ENCODE data around the gene CCDC51.
"Not testable (repeated sequence)": the region's sequence is repeated elsewhere in the genome, so short reads cannot be mapped to it uniquely, and the experiment has no call there.

CCDC51 gene

GRCh38 chr3:48402907-48403306, 37.0 kb downstream of the CCDC51 start:
- no peaks in the 10 kb centered on the region for H3K27me3 ChIP-seq (ENCODE audit: control insufficient read depth, insufficient read depth, low read length)
- no peak overlapping the region for H3K4me3 ChIP-seq (ENCODE audit: low read depth, low read length)
- no peak overlapping the region for H3K9ac ChIP-seq (ENCODE audit: low read length)
- peaks cover 7% of the 10 kb centered on the region for H3K4me1 ChIP-seq (ENCODE audit: control insufficient read depth, insufficient read depth, low read length)
- H3K36me3 ChIP-seq (ENCODE audit: control insufficient read depth, insufficient read depth, low read length): peaks cover 59% of the 10 kb centered on the region
- no peaks in the 10 kb centered on the region for H3K9me3 ChIP-seq (ENCODE audit: control insufficient read depth, insufficient read depth, low read depth, low read length)
- no peak overlapping the region for H3K27ac ChIP-seq (ENCODE audit: low read depth, low read length)

- Histone ChIP-seq H3K4me3 (ENCODE audit: low read depth, low read length) (no peak overlapping the region), H3K27me3 (ENCODE audit: control insufficient read depth, insufficient read depth, low read length) (no peaks in the 10 kb centered on the region), H3K9ac (ENCODE audit: low read length) (no peak overlapping the region), H3K36me3 (ENCODE audit: control insufficient read depth, insufficient read depth, low read length) (peaks cover 53% of the 10 kb centered on the region), H3K27ac (ENCODE audit: low read depth, low read length) (no peak overlapping the region), H3K9me3 (ENCODE audit: control insufficient read depth, insufficient read depth, low read depth, low read length) (no peaks in the 10 kb centered on the region), H3K4me1 (ENCODE audit: control insufficient read depth, insufficient read depth, low read length) (peaks cover 7% of the 10 kb centered on the region)
These were observed 37.6 kb downstream of the CCDC51 start for GRCh38 chr3:48402281-48402732.

- H3K4me3 ChIP-seq (ENCODE audit: low read depth, low read length); H3K4me1 ChIP-seq (ENCODE audit: control insufficient read depth, insufficient read depth, low read length); H3K9me3 ChIP-seq (ENCODE audit: control insufficient read depth, insufficient read depth, low read depth, low read length); H3K9ac ChIP-seq (ENCODE audit: low read length); H3K27ac ChIP-seq (ENCODE audit: low read depth, low read length); H3K27me3 ChIP-seq (ENCODE audit: control insufficient read depth, insufficient read depth, low read length): not testable (repeated sequence)
- peaks cover 45% of the 10 kb centered on the region for H3K36me3 ChIP-seq (ENCODE audit: control insufficient read depth, insufficient read depth, low read length)
These were observed 38.5 kb downstream of the CCDC51 start for GRCh38 chr3:48401434-48401901.

DNA sequence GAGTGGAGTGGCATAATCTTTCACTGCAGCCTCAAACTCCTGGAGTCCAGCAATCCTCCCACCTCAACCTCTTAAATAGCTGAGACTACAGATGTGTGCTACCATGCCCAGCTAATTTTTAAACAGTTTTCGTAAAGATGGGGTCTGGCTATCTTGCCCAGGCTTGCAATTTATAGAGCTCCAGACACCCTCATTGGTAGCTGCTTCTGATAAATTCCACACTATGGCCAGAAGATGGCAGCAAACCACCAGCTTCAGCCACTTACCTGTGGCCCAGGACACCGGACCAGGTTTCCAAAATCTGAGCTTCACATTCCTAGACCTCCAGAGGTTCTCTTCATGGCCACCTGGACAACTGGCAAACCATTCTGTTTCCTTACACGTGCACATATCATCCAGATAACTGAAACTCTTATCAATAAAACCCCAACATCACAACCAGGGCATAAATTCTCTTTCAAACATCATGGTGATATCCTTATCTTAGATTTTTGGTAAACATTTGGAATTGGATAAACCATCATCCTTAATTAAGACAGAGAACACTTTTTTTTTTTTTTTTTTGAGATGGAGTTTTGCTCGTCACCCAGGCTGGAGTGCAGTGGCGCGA, 39.0 kb downstream of the CCDC51 start:
- H3K4me1 ChIP-seq (ENCODE audit: control insufficient read depth, insufficient read depth, low read length): peaks cover 7% of the 10 kb centered on the region
- H3K4me3 ChIP-seq (ENCODE audit: low read depth, low read length): no peak overlapping the region
- H3K9me3 ChIP-seq (ENCODE audit: control insufficient read depth, insufficient read depth, low read depth, low read length): no peaks in the 10 kb centered on the region
- no peak overlapping the region for H3K27ac ChIP-seq (ENCODE audit: low read depth, low read length)
- no peak overlapping the region for H3K9ac ChIP-seq (ENCODE audit: low read length)
- no peaks in the 10 kb centered on the region for H3K27me3 ChIP-seq (ENCODE audit: control insufficient read depth, insufficient read depth, low read length)
- H3K36me3 ChIP-seq (ENCODE audit: control insufficient read depth, insufficient read depth, low read length): peaks cover 39% of the 10 kb centered on the region

DNA sequence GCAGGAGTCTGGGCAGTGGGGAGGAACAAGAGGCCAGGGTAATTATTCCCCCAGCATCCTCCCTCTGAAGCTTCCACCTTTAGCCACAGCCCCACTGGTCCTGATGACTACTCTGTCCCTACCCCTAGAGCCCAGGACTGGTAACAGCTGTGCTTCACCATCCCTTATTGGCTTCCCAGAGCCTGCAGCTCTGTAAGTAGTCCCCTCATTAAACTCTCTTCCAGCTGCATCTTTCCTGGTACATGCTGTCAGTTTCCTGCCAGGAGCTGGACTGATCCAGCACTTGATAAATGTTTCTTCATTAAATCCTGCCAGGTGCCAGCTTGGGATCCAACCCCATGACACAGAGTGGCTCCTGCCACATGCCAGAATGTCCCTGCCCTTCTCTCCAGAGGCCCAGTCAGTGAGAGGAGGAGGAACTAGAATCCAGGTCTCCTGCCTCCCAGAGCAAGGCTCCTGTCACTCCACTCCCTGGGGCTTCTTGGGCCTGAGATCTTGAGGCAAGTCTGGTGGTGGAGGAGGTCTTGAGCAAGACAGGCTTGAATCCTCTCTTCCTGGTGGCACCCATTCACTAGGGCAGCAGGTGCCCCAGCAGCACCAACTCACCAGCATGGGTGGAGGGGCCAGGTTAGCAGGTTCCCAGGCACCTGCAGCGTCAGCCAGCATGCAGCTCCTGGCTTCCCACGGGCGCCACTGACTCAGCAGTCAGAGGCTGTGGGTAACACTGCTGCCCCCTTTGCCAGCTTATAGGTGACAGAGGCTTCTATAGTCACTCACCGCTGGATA, 40.3 kb downstream of the CCDC51 start:
- Histone ChIP-seq H3K27me3 (ENCODE audit: control insufficient read depth, insufficient read depth, low read length) (no peaks in the 10 kb centered on the region), H3K9me3 (ENCODE audit: control insufficient read depth, insufficient read depth, low read depth, low read length) (no peaks in the 10 kb centered on the region), H3K27ac (ENCODE audit: low read depth, low read length) (no peak overlapping the region), H3K4me3 (ENCODE audit: low read depth, low read length) (no peak overlapping the region), H3K4me1 (ENCODE audit: control insufficient read depth, insufficient read depth, low read length) (peaks cover 7% of the 10 kb centered on the region), H3K36me3 (ENCODE audit: control insufficient read depth, insufficient read depth, low read length) (peaks cover 26% of the 10 kb centered on the region), H3K9ac (ENCODE audit: low read length) (no peak overlapping the region)

DNA sequence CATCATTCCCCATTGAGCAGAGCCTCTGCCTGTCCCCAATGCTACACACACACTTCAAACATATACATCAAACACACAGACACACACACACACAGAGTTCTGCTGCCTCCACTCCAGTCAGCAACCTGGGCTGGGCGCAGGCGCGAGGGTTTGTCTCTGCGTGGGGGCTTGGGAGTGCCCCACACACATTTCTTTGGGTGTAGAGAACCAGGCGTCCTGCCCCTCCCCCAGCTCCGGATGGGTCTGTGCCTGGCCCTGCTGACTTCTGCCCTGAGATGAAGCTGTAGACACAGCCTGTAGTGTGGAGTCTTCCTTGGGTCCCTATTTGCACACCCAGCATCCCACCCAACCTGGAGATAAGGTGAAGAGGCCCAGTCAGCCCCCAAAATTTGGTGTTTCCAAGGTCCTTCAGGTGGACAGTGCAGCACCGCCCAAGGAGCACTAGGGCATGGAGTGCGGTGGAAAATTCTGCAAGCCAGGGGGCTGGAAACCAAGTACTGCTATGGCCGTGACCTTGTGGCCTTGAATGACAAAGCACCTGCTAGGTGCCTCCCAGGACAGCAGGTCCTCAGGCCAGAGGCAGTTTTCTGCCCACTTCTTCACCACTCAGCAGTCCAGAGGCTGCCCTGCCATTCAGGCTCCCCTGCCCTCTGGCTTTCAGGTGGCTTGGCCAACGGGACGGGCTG, 41.1 kb downstream of the CCDC51 start:
- Histone ChIP-seq H3K27me3 (ENCODE audit: control insufficient read depth, insufficient read depth, low read length) (no peaks in the 10 kb centered on the region), H3K4me3 (ENCODE audit: low read depth, low read length) (no peak overlapping the region), H3K4me1 (ENCODE audit: control insufficient read depth, insufficient read depth, low read length) (peaks cover 7% of the 10 kb centered on the region), H3K9me3 (ENCODE audit: control insufficient read depth, insufficient read depth, low read depth, low read length) (no peaks in the 10 kb centered on the region), H3K36me3 (ENCODE audit: control insufficient read depth, insufficient read depth, low read length) (peaks cover 18% of the 10 kb centered on the region), H3K9ac (ENCODE audit: low read length) (no peak overlapping the region), H3K27ac (ENCODE audit: low read depth, low read length) (no peak overlapping the region)

- Histone ChIP-seq H3K9ac (ENCODE audit: low read length) (no peak overlapping the region), H3K27me3 (ENCODE audit: control insufficient read depth, insufficient read depth, low read length) (no peaks in the 10 kb centered on the region), H3K9me3 (ENCODE audit: control insufficient read depth, insufficient read depth, low read depth, low read length) (no peaks in the 10 kb centered on the region), H3K36me3 (ENCODE audit: control insufficient read depth, insufficient read depth, low read length) (peaks cover 10% of the 10 kb centered on the region), H3K4me3 (ENCODE audit: low read depth, low read length) (no peak overlapping the region), H3K27ac (ENCODE audit: low read depth, low read length) (no peak overlapping the region), H3K4me1 (ENCODE audit: control insufficient read depth, insufficient read depth, low read length) (peaks cover 7% of the 10 kb centered on the region)
These were observed 41.9 kb downstream of the CCDC51 start for GRCh38 chr3:48397767-48398681.

- no peak overlapping the region for H3K4me3 ChIP-seq (ENCODE audit: low read depth, low read length)
These were observed 44.2 kb downstream of the CCDC51 start for GRCh38 chr3:48395714-48396113.

GRCh38 chr3:48394391-48394790, 45.5 kb downstream of the CCDC51 start:
- Histone ChIP-seq H3K4me3 (ENCODE audit: low read depth, low read length) (no peak overlapping the region), H3K27me3 (ENCODE audit: control insufficient read depth, insufficient read depth, low read length) (no peaks in the 10 kb centered on the region), H3K9me3 (ENCODE audit: control insufficient read depth, insufficient read depth, low read depth, low read length) (no peaks in the 10 kb centered on the region), H3K27ac (ENCODE audit: low read depth, low read length) (no peak overlapping the region), H3K4me1 (ENCODE audit: control insufficient read depth, insufficient read depth, low read length) (peaks cover 7% of the 10 kb centered on the region), H3K36me3 (ENCODE audit: control insufficient read depth, insufficient read depth, low read length) (no peaks in the 10 kb centered on the region), H3K9ac (ENCODE audit: low read length) (no peak overlapping the region)

More at GRCh38 chr3:48395714-48396113, 44.2 kb downstream of the CCDC51 start:
- no peak overlapping the region for H3K9ac ChIP-seq (ENCODE audit: low read length)
- peaks cover 3% of the 10 kb centered on the region; the same call in 1 of the 2 replicates for H3K36me3 ChIP-seq (ENCODE audit: control insufficient read depth, insufficient read depth, low read length)
- H3K9me3 ChIP-seq (ENCODE audit: control insufficient read depth, insufficient read depth, low read depth, low read length): no peaks in the 10 kb centered on the region
- H3K27me3 ChIP-seq (ENCODE audit: control insufficient read depth, insufficient read depth, low read length): no peaks in the 10 kb centered on the region
- H3K27ac ChIP-seq (ENCODE audit: low read depth, low read length): no peak overlapping the region
- peaks cover 7% of the 10 kb centered on the region for H3K4me1 ChIP-seq (ENCODE audit: control insufficient read depth, insufficient read depth, low read length)

GRCh38 chr3:48388966-48389365, 51.0 kb downstream of the CCDC51 start:
- Histone ChIP-seq H3K27ac (ENCODE audit: low read depth, low read length) (no peak overlapping the region), H3K27me3 (ENCODE audit: control insufficient read depth, insufficient read depth, low read length) (no peaks in the 10 kb centered on the region), H3K9ac (ENCODE audit: low read length) (no peak overlapping the region), H3K4me3 (ENCODE audit: low read depth, low read length) (no peak overlapping the region), H3K36me3 (ENCODE audit: control insufficient read depth, insufficient read depth, low read length) (no peaks in the 10 kb centered on the region), H3K4me1 (ENCODE audit: control insufficient read depth, insufficient read depth, low read length) (no peaks in the 10 kb centered on the region), H3K9me3 (ENCODE audit: control insufficient read depth, insufficient read depth, low read depth, low read length) (no peaks in the 10 kb centered on the region)
